Right lobe of liver (tissue), 6 donors: ENCODE data around the gene KNL1. TPM values are rescaled to one million over a fixed set of nuclear protein-coding genes. Genes with fewer than 3 reads are reported as not detected.

Source experiments
- ATAC-seq, 4 donors: fragments of 200-7000 bp; cut with Tn5 transposase; one replicate each; pipeline ENCODE4 v1.9.1; 2020; ENCODE audit warnings: mild to moderate bottlenecking in 4 of 4, moderate library complexity in 4 of 4
- DNase-seq, 3 donors: peaks; one replicate each; pipeline ENCODE4 v3.0.0-alpha.2; 2020
- H3K27ac ChIP-seq, 3 donors: fragments of 200-600 bp; one replicate each; pipeline ENCODE4 v1.8.0; 2022
- H3K27me3 ChIP-seq, 2 donors: fragments of 200-600 bp; one replicate each; pipeline ENCODE4 v1.8.0; 2022
- H3K36me3 ChIP-seq, 4 donors: fragments of 200-600 bp; sonication (generic) in 1 of 4; one replicate each; pipeline versions ENCODE4 v1.5.1 to v1.8.0; 2017 to 2022; ENCODE audit warnings: control low read depth in 1 of 4
- H3K4me1 ChIP-seq, 4 donors: fragments of 200-600 bp; sonication (generic) in 1 of 4; one replicate each; pipeline versions ENCODE4 v1.5.1 to v1.8.0; 2017 to 2022; ENCODE audit warnings: control low read depth in 1 of 4
- H3K4me3 ChIP-seq, 3 donors: fragments of 200-600 bp; one replicate each; pipeline ENCODE4 v1.8.0; 2022
- H3K9me3 ChIP-seq, 4 donors: fragments of 200-600 bp; sonication (generic) in 1 of 4; one replicate each; pipeline versions ENCODE4 v1.5.1 to v1.8.0; 2017 to 2022; ENCODE audit warnings: control low read depth in 1 of 4
- POLR2A ChIP-seq: fragments of 450-650 bp; IDR thresholded peaks from one replicate; pipeline ENCODE4 v1.6.1; 2017; ENCODE audit warnings: antibody characterized with exemption, mild to moderate bottlenecking
- WGBS: methylation state at CpG from one replicate; pipeline ENCODE4 v1.1.6; 2018; ENCODE audit warnings: low coverage, low lambda C conversion rate; ENCODE audit not compliant: insufficient coverage; ENCODE audit errors: missing lambda C conversion rate; 5-methylcytosine and 5-hydroxymethylcytosine counted together
- intact Hi-C, 2 donors: fragments of 100-400 bp; cut with DNase I; formaldehyde crosslinking; loops; one replicate each; pipeline versions ENCODE4 v1.11.2 to v1.14.1; 2022
- total RNA-seq, 6 experiments: library from RNA; depleted of rRNA in 2 of 6; stranded (reverse); fragments of >200 nt in 2 of 6; fragmentation: NEBNext Ultra II Directional in 3 of 6; extraction: Animal tissue kit (Norgen Biotek cat#: 25700) in 3 of 6; gene quantifications; one replicate each; pipeline versions ENCODE4 v1.1.0 to v1.2.4, GENCODE V29; 2016 to 2023
- TF ChIP-seq, protein P1 (sequence below), 4 donors: fragments of 200-600 bp in 3 of 4; fragments of 450-650 bp in 1 of 4; IDR thresholded peaks; one replicate each; pipeline versions ENCODE4 v1.5.1 to v1.8.0; 2016 to 2022; ENCODE audit warnings: antibody characterized with exemption in 4 of 4, mild to moderate bottlenecking in 2 of 4
- donor health status: DM: no; HTN: yes; CAD: no.
- donor health status: DM: no; HTN: no; CAD: no.
- donor health status: DM: no; HTN: no; CAD: no.
- donor health status: DM: no; HTN: yes; CAD: no.
- donor health status: DM: no; HTN: yes; CAD: no.

Gene KNL1
- total RNA-seq, 6 experiments from 2014 or later, result 1.6 to 9.6 (median 3.6) TPM

DNA sequence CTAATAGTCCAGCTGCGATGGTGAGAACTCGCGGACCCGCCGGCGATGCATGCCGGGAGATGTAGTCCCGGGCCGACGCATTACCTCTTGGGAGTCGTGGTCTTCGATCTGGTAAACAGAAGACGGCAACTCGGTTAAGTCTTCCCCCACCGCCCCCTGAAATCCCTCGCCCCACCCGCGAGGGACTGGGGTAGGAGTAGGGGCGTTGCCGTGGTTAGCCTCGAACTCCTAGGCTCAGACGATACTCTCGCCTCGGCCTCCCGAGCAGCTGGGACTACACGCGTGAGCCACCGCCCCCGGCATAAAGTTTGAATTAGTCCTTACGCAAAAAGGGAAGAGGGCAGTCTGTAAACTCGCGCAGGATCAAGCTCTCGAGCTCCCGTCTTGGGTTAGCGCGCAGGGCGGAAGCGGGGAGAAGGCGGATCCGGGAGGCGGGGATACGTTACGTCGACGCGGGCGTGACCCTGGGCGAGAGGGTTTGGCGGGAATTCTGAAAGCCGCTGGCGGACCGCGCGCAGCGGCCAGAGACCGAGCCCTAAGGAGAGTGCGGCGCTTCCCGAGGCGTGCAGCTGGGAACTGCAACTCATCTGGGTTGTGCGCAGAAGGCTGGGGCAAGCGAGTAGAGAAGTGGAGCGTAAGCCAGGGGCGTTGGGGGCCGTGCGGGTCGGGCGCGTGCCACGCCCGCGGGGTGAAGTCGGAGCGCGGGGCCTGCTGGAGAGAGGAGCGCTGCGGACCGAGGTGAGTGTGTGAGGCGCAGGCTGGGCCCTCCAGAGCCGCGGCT is 100.8 kb downstream of the KNL1 start, which contains the start of gene RAD51:
Gene RAD51, plus strand, starts transcription at position 487 of the 781 bp plus-strand sequence. CDS start 3,585 bp downstream, outside the sequence.
- H3K9me3 ChIP-seq, result no peaks in the 10 kb centered on the region
- WGBS, result under 1% methylated on average over 64 of the region's 81 CpGs
- H3K27me3 ChIP-seq, result no peaks in the 10 kb centered on the region
- TF ChIP-seq, protein P1, sequence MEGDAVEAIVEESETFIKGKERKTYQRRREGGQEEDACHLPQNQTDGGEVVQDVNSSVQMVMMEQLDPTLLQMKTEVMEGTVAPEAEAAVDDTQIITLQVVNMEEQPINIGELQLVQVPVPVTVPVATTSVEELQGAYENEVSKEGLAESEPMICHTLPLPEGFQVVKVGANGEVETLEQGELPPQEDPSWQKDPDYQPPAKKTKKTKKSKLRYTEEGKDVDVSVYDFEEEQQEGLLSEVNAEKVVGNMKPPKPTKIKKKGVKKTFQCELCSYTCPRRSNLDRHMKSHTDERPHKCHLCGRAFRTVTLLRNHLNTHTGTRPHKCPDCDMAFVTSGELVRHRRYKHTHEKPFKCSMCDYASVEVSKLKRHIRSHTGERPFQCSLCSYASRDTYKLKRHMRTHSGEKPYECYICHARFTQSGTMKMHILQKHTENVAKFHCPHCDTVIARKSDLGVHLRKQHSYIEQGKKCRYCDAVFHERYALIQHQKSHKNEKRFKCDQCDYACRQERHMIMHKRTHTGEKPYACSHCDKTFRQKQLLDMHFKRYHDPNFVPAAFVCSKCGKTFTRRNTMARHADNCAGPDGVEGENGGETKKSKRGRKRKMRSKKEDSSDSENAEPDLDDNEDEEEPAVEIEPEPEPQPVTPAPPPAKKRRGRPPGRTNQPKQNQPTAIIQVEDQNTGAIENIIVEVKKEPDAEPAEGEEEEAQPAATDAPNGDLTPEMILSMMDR (IDR thresholded peaks at IDR 0.05), result no peak
- TF ChIP-seq POLR2A, result peak; percentile 65
- H3K27ac ChIP-seq, result peak within 1 kb of the TSS; percentile 87 to 99 (median 99)
- H3K4me1 ChIP-seq, result peaks cover 0 to 11% (median 3%) of the 10 kb centered on the region in 4 donors
- H3K36me3 ChIP-seq, result no peaks in the 10 kb centered on the region
- peak; percentile 95 to 97 (median 95) for DNase-seq
- intact Hi-C loops, result no loop called here
- H3K4me3 ChIP-seq, result peak within 1 kb of the TSS; percentile 67 to 95 (median 86)
- peak; percentile 97 to 98 (median 97) for ATAC-seq

DNA sequence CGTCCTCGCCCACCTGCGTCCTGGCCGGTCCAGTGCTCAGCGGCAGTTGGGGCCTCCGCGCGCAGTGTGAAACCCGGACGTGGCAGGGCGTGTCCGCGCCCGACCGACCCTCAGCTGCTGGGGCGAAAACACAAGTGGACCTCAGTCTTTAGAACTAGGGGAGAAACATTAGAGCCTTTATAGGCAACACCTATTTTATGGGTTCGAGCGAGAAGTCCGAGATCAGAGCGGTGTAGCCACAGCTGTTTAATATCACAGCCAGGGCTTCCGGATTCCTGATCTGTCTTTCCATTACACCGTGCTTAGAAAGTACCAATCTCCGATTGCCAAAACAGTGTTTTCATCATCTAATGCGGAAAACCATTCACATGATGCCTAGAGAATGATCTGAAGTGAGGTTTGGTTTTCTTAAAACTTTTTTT is 101.4 kb downstream of the KNL1 start:
- peaks cover 0 to 11% (median 3%) of the 10 kb centered on the region in 4 donors for H3K4me1 ChIP-seq
- intact Hi-C loops, result no loop called here
- H3K36me3 ChIP-seq, result no peaks in the 10 kb centered on the region
- TF ChIP-seq, protein P1 (IDR thresholded peaks at IDR 0.05), result no peak
- TF ChIP-seq POLR2A, result no peak
- no peak for DNase-seq
- H3K4me3 ChIP-seq, result peak overlapping the region; percentile 67 to 95 (median 86)
- H3K27me3 ChIP-seq, result no peaks in the 10 kb centered on the region
- peak in 1 of 4 donors; percentile 3 for ATAC-seq
- no peaks in the 10 kb centered on the region for H3K9me3 ChIP-seq
- WGBS, result 0% methylated on average over 3 of the region's 24 CpGs
- H3K27ac ChIP-seq, result no peak overlapping the region

DNA sequence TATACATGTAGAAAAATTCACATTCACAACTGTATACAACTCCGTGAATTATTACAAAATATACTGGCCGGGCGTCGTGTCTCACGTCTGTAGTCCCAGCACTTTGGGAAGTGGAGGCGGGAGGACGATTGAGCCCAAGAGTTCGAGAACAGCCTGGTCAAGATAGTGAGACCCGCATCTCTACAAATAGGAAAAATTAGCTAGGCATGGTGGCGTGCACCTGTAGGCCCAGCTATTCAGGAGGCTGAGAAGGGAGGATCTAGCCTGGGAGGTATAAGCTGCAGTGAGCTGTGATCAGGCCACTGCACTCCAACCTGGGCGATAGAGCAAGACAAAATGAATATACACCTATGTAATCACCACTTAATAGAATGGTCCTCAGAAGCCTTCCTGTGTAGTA is 102.2 kb downstream of the KNL1 start:
- H3K27ac ChIP-seq, result no peak overlapping the region
- no peaks in the 10 kb centered on the region for H3K9me3 ChIP-seq
- DNase-seq (no peak), ATAC-seq (no peak)
- H3K4me3 ChIP-seq, result no peak overlapping the region
- intact Hi-C loops, result no loop called here
- no peaks in the 10 kb centered on the region for H3K27me3 ChIP-seq
- 77% methylated on average over 11 of the region's 11 CpGs for WGBS
- TF ChIP-seq, protein P1 (IDR thresholded peaks at IDR 0.05), result no peak
- no peak for TF ChIP-seq POLR2A
- no peaks in the 10 kb centered on the region for H3K36me3 ChIP-seq
- H3K4me1 ChIP-seq, result peaks cover 0 to 11% (median 3%) of the 10 kb centered on the region in 4 donors

DNA sequence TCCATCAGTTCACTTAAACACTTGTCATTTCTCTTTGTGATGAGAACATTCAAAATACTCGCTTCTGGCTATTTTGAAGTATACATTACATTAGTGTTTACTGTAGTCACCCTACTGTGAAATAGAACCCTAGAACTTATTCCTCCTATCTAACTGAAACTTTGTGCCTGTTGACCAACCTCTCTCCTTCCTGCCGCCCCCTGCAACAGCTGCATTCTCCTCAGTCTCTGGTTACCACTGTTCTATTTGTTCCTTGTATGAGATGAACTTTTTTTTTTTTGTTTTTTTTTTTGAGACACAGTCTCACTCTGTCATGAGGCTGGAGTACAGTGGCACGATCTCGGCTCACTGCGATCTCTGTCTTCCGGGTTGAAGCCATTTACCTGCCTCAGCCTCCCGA is 103.9 kb downstream of the KNL1 start:
- TF ChIP-seq, protein P1 (IDR thresholded peaks at IDR 0.05), result no peak
- TF ChIP-seq POLR2A, result no peak
- H3K36me3 ChIP-seq, result no peaks in the 10 kb centered on the region
- H3K27me3 ChIP-seq, result no peaks in the 10 kb centered on the region
- 92% methylated on average over 2 of the region's 7 CpGs for WGBS
- H3K9me3 ChIP-seq, result no peaks in the 10 kb centered on the region
- H3K4me3 ChIP-seq, result no peak overlapping the region
- no peak for DNase-seq
- intact Hi-C loops, result no loop called here
- H3K4me1 ChIP-seq, result peaks cover 0 to 11% (median 3%) of the 10 kb centered on the region in 4 donors
- ATAC-seq, result no peak
- H3K27ac ChIP-seq, result no peak overlapping the region
